Ishikawa (cell line): ENCODE data around the gene ASRGL1.

Source experiments
- CEBPB ChIP-seq: IDR thresholded peaks from 2 replicates; pipeline ENCODE4 v1.6.1; 2012
- CREB1 ChIP-seq: IDR thresholded peaks from 2 replicates; pipeline ENCODE4 v1.6.1; 2012; ENCODE audit warnings: low read depth
- EGR1 ChIP-seq: IDR thresholded peaks from 2 replicates; pipeline ENCODE4 v1.6.1; 2012
- EP300 ChIP-seq: IDR thresholded peaks from 2 replicates; pipeline ENCODE4 v1.6.1; 2012; ENCODE audit warnings: borderline replicate concordance
- FOXM1 ChIP-seq: IDR thresholded peaks from 2 replicates; pipeline ENCODE4 v1.6.1; 2012; ENCODE audit warnings: low read depth, borderline replicate concordance
- NFIC ChIP-seq: IDR thresholded peaks from 2 replicates; pipeline ENCODE4 v1.6.1; 2012
- RAD21 ChIP-seq: IDR thresholded peaks from 2 replicates; pipeline ENCODE4 v1.6.1; 2012; ENCODE audit warnings: low read depth
- TAF1 ChIP-seq: IDR thresholded peaks from 2 replicates; pipeline ENCODE4 v1.6.1; 2012; ENCODE audit warnings: low read depth, mild to moderate bottlenecking
- TCF12 ChIP-seq: IDR thresholded peaks from 2 replicates; pipeline ENCODE4 v1.6.1; 2012; ENCODE audit warnings: low read depth
- TEAD4 ChIP-seq: IDR thresholded peaks from 2 replicates; pipeline ENCODE4 v1.6.1; 2012
- YY1 ChIP-seq: IDR thresholded peaks from 2 replicates; pipeline ENCODE4 v1.6.1; 2012; ENCODE audit warnings: low read depth
- ZBTB7A ChIP-seq: IDR thresholded peaks from 2 replicates; pipeline ENCODE4 v1.6.1; 2012; ENCODE audit warnings: low read depth
- TF ChIP-seq, protein P1 (sequence below): IDR thresholded peaks from 2 replicates; pipeline ENCODE4 v1.6.1; 2012; ENCODE audit warnings: low read depth, mild to moderate bottlenecking
- TF ChIP-seq, protein P2 (sequence below): IDR thresholded peaks from 2 replicates; pipeline ENCODE4 v1.6.1; 2012
- TF ChIP-seq, protein P3 (sequence below): IDR thresholded peaks from 2 replicates; pipeline ENCODE4 v1.6.1; 2012

Gene ASRGL1

DNA sequence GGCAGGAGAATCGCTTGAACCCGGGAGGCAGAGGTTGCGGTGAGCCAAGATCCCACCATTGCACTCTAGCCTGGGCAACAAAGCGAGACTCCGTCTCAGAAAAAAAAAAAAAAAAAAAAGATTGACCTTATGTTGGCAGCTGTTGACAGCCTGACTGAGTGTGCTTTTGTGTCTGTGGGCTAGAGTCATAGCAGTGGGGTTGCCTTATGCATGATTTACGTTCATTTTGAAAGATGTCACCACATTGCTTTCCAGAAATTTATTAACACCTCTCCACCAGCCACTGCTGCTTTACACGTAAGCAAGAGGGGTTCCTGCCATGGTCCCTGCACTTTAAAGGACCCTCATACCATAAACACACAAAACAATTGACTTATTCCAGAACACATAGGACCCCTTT is 21.0 kb downstream of the ASRGL1 start:
- TF ChIP-seq TCF12 (no peak), EGR1 (no peak), CEBPB (no peak), YY1 (no peak), RAD21 (no peak), CREB1 (no peak), EP300 (no peak), NFIC (no peak), TEAD4 (no peak), FOXM1 (no peak), ZBTB7A (no peak), TAF1 (no peak)
- TF ChIP-seq, protein P1, sequence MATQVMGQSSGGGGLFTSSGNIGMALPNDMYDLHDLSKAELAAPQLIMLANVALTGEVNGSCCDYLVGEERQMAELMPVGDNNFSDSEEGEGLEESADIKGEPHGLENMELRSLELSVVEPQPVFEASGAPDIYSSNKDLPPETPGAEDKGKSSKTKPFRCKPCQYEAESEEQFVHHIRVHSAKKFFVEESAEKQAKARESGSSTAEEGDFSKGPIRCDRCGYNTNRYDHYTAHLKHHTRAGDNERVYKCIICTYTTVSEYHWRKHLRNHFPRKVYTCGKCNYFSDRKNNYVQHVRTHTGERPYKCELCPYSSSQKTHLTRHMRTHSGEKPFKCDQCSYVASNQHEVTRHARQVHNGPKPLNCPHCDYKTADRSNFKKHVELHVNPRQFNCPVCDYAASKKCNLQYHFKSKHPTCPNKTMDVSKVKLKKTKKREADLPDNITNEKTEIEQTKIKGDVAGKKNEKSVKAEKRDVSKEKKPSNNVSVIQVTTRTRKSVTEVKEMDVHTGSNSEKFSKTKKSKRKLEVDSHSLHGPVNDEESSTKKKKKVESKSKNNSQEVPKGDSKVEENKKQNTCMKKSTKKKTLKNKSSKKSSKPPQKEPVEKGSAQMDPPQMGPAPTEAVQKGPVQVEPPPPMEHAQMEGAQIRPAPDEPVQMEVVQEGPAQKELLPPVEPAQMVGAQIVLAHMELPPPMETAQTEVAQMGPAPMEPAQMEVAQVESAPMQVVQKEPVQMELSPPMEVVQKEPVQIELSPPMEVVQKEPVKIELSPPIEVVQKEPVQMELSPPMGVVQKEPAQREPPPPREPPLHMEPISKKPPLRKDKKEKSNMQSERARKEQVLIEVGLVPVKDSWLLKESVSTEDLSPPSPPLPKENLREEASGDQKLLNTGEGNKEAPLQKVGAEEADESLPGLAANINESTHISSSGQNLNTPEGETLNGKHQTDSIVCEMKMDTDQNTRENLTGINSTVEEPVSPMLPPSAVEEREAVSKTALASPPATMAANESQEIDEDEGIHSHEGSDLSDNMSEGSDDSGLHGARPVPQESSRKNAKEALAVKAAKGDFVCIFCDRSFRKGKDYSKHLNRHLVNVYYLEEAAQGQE = no peak
- TF ChIP-seq, protein P2, sequence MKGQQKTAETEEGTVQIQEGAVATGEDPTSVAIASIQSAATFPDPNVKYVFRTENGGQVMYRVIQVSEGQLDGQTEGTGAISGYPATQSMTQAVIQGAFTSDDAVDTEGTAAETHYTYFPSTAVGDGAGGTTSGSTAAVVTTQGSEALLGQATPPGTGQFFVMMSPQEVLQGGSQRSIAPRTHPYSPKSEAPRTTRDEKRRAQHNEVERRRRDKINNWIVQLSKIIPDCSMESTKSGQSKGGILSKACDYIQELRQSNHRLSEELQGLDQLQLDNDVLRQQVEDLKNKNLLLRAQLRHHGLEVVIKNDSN = no peak
- TF ChIP-seq, protein P3, sequence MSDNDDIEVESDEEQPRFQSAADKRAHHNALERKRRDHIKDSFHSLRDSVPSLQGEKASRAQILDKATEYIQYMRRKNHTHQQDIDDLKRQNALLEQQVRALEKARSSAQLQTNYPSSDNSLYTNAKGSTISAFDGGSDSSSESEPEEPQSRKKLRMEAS = no peak

DNA sequence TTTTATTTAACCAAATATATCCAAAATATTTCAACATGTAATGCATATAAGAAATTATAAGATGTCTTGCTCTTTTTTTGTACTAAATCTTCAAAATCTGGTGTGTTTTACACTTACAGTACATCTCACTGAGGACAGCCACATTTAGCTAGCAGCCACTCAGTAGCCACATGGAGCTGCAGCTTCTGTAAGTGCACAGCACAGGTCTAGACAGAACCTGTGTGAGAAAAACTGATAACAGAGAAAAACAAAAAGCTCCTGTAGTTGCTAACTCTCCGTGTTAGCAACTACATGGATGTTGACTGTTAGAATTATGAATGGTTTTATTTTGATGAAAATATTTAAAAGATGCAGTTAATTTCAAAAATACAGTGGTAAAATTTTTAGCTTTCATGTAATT is 22.2 kb downstream of the ASRGL1 start:
- TF ChIP-seq RAD21 (no peak), CEBPB (no peak), CREB1 (no peak), YY1 (no peak), ZBTB7A (no peak), EP300 (no peak), EGR1 (no peak), TAF1 (no peak), TEAD4 (no peak), FOXM1 (no peak), NFIC (no peak), TCF12 (no peak)
- TF ChIP-seq, protein P3 = no peak
- TF ChIP-seq, protein P2 = no peak
- TF ChIP-seq, protein P1 = no peak

DNA sequence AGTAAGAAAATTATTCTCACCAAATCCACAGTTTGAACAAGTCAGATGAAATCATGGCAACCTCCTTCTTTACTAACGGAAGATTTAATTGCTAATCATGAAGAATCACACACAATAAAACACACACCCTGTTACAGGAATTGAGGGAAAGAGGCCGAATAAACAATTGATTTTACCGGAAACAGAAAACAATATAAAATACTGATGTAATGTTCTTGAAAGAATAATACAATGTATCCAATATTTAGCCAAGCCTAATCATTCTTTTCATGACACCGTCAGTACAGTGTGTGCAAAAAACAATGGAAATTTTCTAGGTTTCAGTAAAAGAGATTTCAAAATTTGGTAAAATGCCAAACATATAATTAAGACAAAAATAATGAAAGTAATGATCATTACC is 23.4 kb downstream of the ASRGL1 start:
- no peak for TF ChIP-seq NFIC
- TF ChIP-seq CEBPB = no peak
- TF ChIP-seq ZBTB7A = no peak
- TF ChIP-seq RAD21 = no peak
- TF ChIP-seq, protein P2 = no peak
- no peak for TF ChIP-seq EGR1
- no peak for TF ChIP-seq TEAD4
- TF ChIP-seq TAF1 = no peak
- TF ChIP-seq, protein P3 = no peak
- no peak for TF ChIP-seq EP300
- TF ChIP-seq YY1 = no peak
- no peak for TF ChIP-seq TCF12
- no peak for TF ChIP-seq CREB1
- TF ChIP-seq FOXM1 = no peak
- TF ChIP-seq, protein P1 = no peak
